Colon (tissue), 2 donors: Measurements from ENCODE around the gene GSPT2.
"Not testable (repeated sequence)": the region's sequence is repeated elsewhere in the genome, so short reads cannot be mapped to it uniquely, and the experiment has no call there.

Source experiments
- FAIRE-seq: peaks from 2 replicates; lab custom pipeline; 2012; peaks lifted over from hg19 to GRCh38; lab: Jason Lieb, UNC
- donor health status: control.
- donor health status: control.

Gene GSPT2

DNA sequence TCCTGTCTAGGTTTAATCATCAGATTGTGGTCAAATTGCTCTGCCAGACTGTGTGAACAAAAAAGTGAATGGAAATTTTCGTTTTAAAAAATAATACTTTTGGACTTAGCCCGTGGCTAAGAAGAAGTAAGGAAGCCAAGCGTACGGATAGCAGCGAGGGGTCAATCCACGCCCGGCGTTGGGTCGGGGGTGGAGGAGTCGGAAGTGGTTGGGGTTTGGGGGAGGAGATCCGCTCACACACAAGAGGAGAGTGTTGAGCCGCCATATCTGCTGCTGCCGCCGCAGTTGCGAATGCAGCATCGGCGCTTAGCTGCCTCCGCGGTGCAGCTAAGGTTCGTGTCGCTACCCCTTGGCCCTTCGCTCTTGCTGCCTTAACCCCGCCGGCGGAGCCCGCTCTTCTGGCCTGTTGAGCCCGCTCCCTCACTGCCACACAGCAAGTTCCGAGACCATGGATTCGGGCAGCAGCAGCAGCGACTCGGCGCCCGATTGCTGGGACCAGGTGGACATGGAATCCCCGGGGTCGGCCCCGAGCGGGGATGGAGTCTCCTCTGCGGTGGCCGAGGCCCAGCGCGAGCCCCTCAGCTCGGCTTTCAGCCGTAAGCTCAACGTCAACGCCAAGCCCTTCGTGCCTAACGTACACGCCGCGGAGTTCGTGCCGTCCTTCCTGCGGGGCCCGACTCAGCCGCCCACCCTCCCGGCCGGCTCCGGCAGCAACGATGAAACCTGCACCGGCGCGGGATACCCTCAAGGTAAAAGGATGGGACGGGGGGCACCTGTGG, at the start of gene GSPT2:
Gene GSPT2 (plus strand): TSS at position 264 of the 779 bp plus-strand sequence. CDS start 185 bp downstream, at position 449.
- FAIRE-seq = no peak

- FAIRE-seq = no peak
These were observed 49.0 kb upstream of the GSPT2 start for GRCh38 chrX:51694254-51694653.

DNA sequence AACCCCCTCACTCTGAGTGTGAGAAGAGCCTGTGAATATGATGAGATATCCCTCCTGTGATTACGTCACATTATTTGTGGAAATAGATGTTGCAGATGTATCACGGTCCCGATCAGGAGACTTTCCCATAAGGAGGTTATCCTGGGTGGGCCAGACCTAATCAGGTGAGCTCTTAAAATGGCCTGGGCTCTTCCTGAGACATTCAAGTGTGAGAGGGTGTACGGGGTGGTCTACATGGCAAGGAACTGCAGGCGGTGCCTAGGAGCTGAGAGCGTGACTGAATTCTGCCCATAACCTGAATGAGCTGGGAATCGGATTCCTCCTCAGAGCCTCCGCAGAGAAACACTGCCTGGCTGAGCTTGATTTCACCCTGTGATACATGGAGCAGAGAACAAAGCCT, 45.8 kb upstream of the GSPT2 start:
- FAIRE-seq = no peak

DNA sequence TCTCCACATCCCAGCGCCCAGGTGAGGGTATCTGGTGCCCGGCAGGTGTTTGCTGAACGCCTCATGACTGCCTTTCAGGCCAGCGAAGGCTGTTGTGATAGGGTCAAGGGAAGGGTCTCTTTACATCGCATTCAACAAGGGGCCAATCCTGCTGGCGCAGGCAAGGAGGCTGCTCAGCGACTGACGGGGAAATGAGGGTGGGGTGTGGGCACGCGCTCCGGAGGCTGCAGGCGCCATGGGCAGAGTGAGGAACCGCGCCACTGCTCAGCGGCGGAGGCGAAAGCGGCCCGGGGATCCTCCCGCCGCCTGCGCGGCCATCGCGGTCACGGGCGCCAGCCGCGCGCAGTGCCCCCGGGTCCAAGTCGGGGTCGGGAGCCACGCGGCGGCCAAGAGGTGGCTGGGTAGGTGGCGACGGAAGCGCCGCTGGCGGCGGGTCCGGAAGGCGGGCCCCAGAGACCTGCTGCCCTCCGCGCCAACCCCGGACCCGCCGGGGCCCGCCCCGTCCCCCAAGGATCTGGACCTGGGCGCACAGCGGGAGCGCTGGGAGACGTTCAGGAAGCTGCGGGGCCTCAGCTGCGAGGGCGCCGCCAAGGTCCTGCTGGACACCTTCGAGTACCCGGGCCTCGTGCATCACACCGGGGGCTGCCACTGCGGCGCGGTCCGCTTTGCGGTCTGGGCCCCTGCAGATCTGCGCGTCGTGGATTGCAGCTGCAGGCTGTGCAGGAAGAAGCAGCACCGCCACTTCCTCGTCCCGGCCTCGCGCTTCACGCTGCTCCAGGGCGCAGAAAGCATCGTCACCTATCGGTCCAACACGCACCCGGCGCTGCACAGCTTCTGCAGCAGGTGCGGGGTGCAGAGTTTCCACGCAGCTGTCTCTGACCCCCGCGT, 32.7 kb upstream of the GSPT2 start, which contains the start of gene CENPVL1:
Gene CENPVL1 (plus strand): TSS at position 236 of the 888 bp plus-strand sequence. CDS start 0 bp downstream, at position 236.
- not testable (repeated sequence) for FAIRE-seq

GRCh38 chrX:51712943-51713647, 30.1 kb upstream of the GSPT2 start:
- not testable (repeated sequence) for FAIRE-seq

DNA sequence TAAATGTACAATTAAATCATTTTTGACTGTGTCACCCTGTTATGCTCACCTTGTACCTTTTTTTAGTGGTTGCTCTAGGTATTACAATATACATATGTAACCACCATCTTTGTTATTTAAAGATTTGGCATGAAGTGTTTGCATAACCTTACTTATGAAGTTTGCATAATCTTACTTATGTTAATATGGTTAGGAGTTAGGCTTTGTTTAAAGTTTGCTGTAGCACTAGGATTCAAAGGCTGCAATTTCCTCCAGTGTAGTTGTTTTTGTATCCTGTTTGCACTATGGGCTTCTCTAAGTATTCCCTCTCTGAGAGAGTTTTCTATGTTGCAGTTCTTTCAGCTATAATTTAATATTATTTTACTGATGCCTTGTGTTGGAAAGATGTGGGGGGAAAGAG, 15.0 kb upstream of the GSPT2 start:
- peak; percentile 80 for FAIRE-seq

DNA sequence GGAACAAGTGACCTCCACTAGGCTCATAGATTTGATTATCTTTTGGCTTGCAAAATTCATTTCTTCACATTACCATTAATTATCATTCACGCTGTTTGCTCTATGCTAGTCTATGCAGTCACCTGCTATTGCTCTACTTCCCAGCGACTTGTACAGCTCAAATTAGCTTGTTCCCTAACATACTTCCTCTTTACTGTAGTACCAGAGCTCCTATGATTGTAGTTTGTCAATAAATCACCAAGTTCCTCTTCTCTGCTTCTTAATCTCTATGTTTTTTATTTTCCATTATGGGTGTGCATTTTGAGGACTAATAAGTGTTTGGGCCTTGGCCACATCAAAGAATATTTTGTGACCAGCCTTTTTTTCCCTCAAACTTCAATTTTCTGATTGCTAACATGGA, 6.2 kb upstream of the GSPT2 start:
- FAIRE-seq = no peak

- FAIRE-seq = no peak
These were observed 656 bp upstream of the GSPT2 start for GRCh38 chrX:51742586-51742985.

DNA sequence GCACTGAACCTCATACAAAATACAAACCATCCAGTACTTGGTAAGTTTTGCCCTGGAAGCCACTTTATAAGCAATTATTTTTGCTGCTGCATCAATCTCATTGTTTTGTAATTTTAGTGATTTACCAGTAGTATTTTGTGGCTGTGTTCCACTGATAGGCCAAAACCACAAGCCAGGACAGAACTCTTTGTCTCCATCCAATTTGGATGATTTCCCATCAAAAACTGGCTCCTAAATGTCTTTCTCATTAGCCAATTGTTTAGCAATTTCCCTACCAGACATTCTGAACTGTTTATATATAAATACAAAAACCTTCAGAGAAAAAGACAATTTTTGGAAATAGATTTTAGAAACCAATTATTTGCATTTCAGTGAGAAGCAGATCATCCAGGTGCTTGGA, 4.4 kb downstream of the GSPT2 start:
- no peak for FAIRE-seq

GRCh38 chrX:51759055-51759839, 16.0 kb downstream of the GSPT2 start:
- no peak for FAIRE-seq

GRCh38 chrX:51760657-51761056, 17.4 kb downstream of the GSPT2 start:
- FAIRE-seq = no peak

- FAIRE-seq = no peak
These were observed 23.3 kb downstream of the GSPT2 start for GRCh38 chrX:51766546-51766945.

DNA sequence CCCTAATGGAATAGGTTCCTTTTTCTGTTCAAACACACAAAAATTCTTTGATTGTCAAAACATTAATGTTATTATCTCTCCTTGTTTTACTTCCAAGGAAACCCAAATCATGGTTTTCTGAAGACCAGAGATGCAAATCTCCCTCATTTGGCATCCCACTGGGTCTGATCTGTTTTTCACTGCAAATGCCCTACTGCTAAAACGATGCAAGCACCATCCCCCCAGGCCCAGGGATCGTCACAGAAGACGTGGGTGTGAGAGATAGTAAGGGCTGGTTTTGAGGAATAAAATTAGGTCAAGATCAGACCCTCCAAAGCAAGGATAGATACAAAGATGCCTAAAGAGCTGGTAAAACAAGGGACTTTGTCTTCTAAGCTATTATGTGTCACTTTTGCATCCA, 33.6 kb downstream of the GSPT2 start:
- FAIRE-seq = no peak

DNA sequence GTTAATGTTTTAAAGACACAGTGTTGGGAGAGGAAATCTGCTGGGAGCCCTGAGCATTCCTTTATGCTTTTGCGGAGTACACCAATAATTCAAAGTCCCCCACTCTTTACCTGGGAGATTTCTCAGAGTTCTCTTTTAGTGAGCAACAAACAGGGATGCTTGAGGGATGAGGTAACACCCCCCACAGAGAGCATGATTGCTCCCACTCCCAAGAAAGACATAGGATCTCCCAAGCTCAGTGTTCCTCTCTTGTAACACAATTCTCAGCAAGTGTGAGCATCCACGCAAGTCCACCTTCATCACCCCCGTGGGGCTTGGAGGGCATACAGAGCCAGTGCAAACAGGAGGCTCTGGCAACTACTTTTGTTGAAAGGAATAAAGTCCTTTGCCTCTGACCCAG, 36.1 kb downstream of the GSPT2 start:
- FAIRE-seq = no peak

DNA sequence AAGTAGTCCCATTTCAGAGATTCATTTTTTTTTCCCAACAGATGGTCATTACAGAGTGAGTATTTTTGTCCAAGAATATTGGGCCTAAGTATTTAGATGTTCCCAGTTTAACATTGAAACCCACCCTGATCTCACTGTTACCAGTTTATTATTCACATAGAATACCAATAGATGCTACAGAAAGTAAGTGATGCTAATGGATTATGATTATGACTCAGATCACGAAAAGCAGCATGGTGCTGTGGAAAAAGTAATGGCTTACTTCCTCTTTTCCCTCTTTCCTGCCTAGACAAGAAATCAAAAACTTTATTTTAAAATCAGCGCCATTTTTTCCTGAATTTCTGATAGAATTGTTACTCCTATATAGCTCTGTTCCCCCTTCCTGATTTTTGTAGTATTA, 51.9 kb downstream of the GSPT2 start:
- FAIRE-seq = peak; percentile 21
